GM19351 (cell line): ENCODE measurements around the gene ABCF3.

Experiments used
- ATAC-seq: cut with Tn5 transposase; IDR thresholded peaks from one replicate; pipeline ENCODE4 v1.9.1; 2021; ENCODE audit warnings: mild to moderate bottlenecking, moderate library complexity; ENCODE audit not compliant: unreplicated experiment

The ABCF3 gene

DNA sequence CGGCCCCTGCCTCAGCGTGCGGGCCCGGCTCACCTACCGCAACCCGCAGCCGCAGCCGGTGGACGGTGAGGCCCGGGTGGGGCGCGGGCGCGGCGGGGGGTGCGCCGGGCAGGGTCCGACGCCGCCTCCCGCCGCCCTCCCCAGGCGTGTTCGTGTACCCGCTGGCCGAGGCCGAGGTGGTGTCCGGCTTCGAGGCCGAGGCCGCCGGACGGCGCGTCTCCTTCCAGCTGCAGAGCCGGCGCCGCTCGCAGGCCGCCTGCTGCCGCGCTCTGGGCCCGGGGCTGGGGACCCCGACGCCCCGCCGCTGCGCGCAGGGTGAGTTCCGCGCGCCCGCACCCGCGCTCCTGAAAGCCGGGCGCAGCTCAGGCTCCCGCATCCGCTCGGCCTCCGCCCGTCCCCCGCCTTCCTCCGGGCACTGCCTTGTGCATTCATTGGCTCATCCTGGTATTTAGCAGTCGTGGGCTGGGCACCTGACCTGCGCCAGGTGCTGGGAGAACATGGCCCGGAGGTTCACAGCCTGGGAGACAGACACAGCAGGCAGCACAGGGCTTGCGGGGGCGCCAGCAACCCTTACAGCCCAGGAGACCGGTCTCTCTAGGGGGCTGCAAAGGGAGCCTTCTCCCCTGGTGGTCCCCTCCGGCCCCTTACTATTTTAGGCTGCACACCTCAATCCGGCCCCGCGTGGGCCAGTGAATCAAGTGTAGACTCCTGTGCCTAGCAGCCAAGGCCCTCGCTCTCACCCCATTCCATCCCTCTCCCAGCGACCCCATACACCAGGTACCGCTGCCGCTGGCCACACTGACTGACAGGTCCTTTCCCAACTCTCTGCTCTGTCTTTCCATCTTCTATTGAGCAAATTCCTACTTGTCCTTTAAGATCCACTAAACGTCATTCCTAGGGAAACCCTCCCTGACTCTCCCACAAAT is 44.9 kb downstream of the ABCF3 start:
- ATAC-seq: no peak

DNA sequence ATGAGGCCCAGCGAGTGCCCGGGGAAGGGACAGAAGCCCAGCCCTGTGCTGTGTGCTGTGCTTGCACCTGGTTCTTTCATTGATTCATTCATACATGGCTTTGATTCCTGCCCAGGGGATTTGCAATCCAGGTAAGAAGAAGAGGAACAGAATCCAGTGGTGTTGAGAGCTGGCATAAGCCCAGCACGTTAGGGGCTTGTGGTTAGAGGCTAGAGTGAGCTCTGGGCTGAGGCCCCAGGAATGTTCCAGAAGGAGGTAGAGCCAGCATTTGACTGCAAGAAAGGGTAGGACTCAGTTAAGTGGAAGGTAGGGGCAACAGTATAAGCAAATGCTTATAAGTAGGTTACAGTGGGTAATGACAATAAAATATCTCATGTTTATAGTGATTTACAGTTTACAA is 45.7 kb downstream of the ABCF3 start:
- no peak for ATAC-seq

DNA sequence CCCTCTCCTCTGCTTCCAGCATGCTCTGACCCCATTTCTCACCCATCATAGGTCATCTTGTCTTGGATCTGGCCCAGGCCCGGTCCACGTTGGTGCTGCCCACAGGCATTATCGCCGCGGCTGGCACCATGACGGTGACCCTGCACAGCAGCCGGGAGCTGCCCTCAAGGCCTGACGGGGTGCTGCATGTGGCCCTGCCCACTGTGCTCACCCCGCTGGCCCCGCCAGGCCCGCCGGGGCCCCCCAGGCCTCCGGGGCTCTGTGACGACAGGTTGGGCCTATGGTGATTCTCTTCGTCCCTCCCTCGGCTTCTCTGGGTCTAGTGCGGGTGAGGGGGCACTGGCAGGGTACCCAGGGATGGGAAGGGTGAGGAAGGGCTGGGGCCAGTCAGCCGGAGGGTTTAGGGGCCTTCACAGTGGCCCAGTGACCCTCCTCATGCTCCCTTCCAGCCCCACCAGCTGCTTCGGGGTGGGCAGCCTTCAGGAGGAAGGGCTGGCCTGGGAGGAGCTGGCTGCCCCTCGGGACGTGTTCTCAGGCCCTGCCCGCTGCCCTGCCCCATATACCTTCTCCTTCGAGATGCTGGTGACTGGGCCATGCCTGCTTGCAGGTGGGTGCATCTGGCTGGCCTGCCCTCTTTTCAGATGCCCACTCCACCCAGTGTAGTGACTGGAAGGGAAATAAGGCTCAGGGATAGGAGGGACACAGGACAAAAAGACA is 47.3 kb downstream of the ABCF3 start:
- ATAC-seq: no peak

- ATAC-seq: no peak
Measured at GRCh38 chr3:184234224-184234623, 48.2 kb downstream of the ABCF3 start.

GRCh38 chr3:184234671-184235380 is 48.8 kb downstream of the ABCF3 start:
- ATAC-seq: no peak

DNA sequence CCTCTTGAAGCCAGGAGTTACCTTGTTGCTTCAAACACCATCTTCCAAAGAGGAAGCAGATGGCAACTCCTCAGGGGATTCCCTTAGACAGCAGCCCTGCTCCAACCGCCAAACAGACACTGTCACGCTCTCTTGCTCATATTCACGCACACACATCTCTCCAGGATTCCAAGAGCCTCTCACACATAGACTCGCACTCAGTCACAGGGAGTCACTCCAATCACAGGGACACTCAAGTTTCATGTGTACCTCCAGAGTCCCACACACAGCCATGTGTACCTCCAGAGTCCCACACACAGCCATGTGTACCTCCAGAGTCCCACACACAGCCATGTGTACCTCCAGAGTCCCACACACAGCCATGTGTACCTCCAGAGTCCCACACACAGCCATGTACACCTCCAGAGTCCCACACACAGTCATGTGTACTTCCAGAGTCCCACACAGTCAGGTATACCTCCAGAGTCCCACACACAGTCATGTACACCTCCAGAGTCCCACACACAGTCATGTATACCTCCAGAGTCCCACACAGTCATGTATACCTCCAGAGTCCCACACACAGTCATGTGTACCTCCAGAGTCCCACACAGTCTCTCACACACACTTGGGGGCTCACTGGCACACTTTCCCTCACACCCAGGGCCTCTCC is 49.5 kb downstream of the ABCF3 start:
- no peak for ATAC-seq

GRCh38 chr3:184236033-184236410 is 50.0 kb downstream of the ABCF3 start:
- ATAC-seq: no peak

DNA sequence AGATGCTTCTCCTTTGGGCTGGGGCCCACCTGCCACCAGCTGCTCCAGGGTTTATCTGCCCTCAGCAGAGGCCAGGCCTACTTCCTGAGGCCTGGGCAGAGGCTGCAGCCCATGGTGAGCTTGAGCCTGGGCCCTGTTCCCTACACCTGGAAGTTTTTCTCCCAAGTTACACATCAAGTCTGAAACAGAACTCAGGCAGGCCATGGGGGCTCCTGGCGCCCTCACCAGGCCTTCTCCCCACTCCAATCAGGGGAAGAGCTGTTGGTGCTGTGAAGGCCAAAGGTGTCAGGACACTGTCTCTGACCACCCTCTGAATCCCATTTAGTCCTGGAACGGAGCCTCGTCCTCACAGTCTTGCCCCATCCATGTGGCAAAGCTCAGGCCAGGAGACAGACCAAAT is 50.6 kb downstream of the ABCF3 start:
- ATAC-seq: no peak

GRCh38 chr3:184237211-184237610 is 51.2 kb downstream of the ABCF3 start:
- no peak for ATAC-seq

DNA sequence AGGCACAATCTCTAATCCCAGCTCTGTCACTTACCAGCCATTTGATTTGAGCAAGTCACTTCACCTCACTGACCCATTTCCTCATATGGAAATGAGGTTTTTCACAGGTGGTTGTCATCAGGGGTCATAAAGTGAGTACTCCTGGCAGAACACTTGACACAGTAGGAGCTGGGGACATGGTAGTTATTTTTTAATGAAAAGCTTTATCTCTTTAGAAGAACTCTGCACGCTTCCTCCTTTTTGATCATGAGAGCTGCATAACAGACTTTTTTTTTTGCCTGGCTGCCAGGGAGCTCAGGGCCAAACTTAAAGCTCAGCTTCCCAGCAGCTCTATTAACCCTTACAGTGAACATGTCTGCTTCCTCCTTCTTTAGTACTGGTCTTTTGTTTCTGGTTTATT is 51.8 kb downstream of the ABCF3 start:
- no peak for ATAC-seq

GRCh38 chr3:184238246-184238818 is 52.3 kb downstream of the ABCF3 start:
- ATAC-seq: no peak

- no peak for ATAC-seq
Measured at GRCh38 chr3:184239221-184239620, 53.2 kb downstream of the ABCF3 start.

DNA sequence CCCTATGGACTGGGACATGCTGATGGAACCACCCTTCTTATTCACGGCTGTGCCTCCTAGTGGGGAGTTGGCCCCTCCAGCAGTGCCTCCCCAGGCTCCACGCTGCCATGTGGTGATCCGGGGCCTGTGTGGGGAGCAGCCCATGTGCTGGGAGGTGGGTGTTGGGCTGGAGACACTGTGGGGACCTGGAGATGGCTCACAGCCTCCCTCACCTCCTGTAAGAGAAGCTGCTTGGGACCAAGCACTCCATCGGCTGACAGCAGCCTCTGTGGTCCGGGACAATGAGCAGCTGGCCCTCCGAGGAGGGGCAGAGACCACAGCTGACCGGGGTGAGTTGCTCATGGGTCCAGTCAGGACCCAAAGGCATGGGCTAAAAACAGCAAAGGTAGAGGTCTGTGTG is 53.7 kb downstream of the ABCF3 start:
- ATAC-seq: no peak

DNA sequence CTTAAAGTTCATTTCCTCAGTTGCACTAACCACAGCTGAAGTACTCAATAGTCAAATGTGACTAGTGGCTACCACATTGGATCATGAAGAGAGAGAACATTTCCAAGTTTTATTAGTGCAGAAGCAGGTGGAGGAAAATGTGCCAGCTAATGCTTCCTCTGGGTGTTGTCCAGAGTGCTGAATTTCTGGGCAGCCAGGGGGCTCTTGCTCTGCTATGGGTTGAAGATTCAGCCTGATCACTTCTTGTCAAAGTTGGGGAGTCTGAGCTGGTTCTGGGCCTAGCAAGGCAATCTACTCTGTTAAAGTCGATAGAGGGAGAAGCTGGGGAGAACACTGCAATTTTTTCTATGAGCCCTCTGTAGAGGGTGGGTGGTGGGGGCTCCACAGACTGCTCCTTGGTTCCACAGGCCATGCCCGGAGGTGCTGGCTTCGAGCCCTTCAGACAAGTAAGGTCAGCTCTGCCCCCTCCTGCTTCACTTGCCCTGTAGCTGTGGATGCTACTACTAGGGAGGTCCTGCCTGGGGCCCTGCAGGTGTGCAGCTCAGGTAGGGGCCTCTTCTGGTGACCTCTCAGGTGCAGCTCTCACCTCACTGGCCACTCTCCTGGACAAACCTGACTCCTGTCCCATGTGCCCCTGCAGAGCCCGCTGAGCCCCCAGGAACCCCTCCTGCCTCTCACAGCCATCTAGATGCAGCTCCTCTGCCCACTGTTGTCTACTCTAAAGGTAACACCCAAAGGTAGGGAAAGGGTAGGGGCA is 54.6 kb downstream of the ABCF3 start:
- ATAC-seq: no peak

- ATAC-seq: no peak
Measured at GRCh38 chr3:184241141-184241446, 55.1 kb downstream of the ABCF3 start.

GRCh38 chr3:184241447-184242296 is 55.7 kb downstream of the ABCF3 start:
- no peak for ATAC-seq

GRCh38 chr3:184242297-184242685 is 56.3 kb downstream of the ABCF3 start:
- ATAC-seq: no peak
